Adrenal gland (tissue), 12 donors: ENCODE results near the gene TFRC. TPM values are rescaled to one million over a fixed set of nuclear protein-coding genes. Genes with fewer than 3 reads are reported as not detected.
"Not testable (repeated sequence)": the region's sequence is repeated elsewhere in the genome, so short reads cannot be mapped to it uniquely, and the experiment has no call there.

Experiments
- DNase-seq, 7 donors: peaks; one replicate each; pipeline ENCODE4 v3.0.0-alpha.2; 2019 to 2020
- H3K27ac ChIP-seq, 5 donors: fragments of 200-600 bp; sonication (generic) in 4 of 5; 1 replicate in 3 of 5; 2 replicates in 2 of 5; pipeline versions ENCODE4 v1.5.1 to v1.8.0; 2016 to 2020; ENCODE audit warnings: mild to moderate bottlenecking in 1 of 5
- H3K27me3 ChIP-seq: fragments of 200-600 bp; 2 replicates; pipeline ENCODE4 v1.8.0; 2021
- H3K36me3 ChIP-seq, 2 donors: fragments of 200-600 bp; replicated peaks in 1 of 2; 1 replicate in 1 of 2; 2 replicates in 1 of 2; pipeline versions ENCODE4 v1.5.1 to v1.8.0; 2018 to 2022
- H3K4me1 ChIP-seq, 2 donors: fragments of 200-600 bp; replicated peaks in 1 of 2; 1 replicate in 1 of 2; 2 replicates in 1 of 2; pipeline versions ENCODE4 v1.5.1 to v1.8.0; 2018 to 2021
- H3K4me3 ChIP-seq, 4 donors: fragments of 200-600 bp; sonication (generic) in 3 of 4; one replicate each; pipeline ENCODE4 v1.5.1; 2016 to 2018
- H3K9me3 ChIP-seq, 3 donors: fragments of 200-600 bp; sonication (generic) in 1 of 3; replicated peaks in 1 of 3; 1 replicate in 2 of 3; 2 replicates in 1 of 3; pipeline versions ENCODE4 v1.5.1 to v1.8.0; 2016 to 2021
- CTCF ChIP-seq, 6 experiments: fragments of 450-650 bp in 4 of 6; fragments of 200-600 bp in 2 of 6; sonication (generic) in 1 of 6; IDR thresholded peaks; 1 replicate in 5 of 6; 2 replicates in 1 of 6; pipeline versions ENCODE4 v1.5.1 to v1.8.0; 2016 to 2021; ENCODE audit warnings: antibody characterized with exemption in 6 of 6, mild to moderate bottlenecking in 2 of 6, moderate library complexity in 1 of 6
- POLR2A ChIP-seq, 2 donors: fragments of 450-650 bp; IDR thresholded peaks; one replicate each; pipeline ENCODE4 v1.6.1; 2017; ENCODE audit warnings: antibody characterized with exemption in 2 of 2, mild to moderate bottlenecking in 2 of 2, moderate library complexity in 1 of 2
- WGBS, 4 donors: extraction: QIAGEN DNeasy Blood & Tissue Kit in 2 of 4; methylation state at CpG; one replicate each; pipeline versions ENCODE4 v1.1.5 to v1.1.7; 2013 to 2017; 5-methylcytosine and 5-hydroxymethylcytosine counted together
- intact Hi-C, 2 donors: fragments of 100-400 bp; cut with DNase I; formaldehyde crosslinking; loops; one replicate each; pipeline versions ENCODE4 v1.14.1 to v1.15.0; 2022 to 2023
- polyA plus RNA-seq, 3 donors: library from polyadenylated mRNA; stranded (reverse); fragments of 200-250 nt in 2 of 3; fragments of 350-450 nt in 1 of 3; fragmentation: Illumina TruSeq in 1 of 3; extraction: RNeasy Lipid Tissue Mini Kit (QIAGEN cat#74804) in 1 of 3; gene quantifications; one replicate each; pipeline ENCODE4 v1.2.3, GENCODE V29; 2013 to 2014
- total RNA-seq, 9 donors: library from RNA; depleted of rRNA in 4 of 9; stranded (reverse); fragments of >200 nt in 4 of 9; fragments of 120-200 nt in 1 of 9; fragmentation: NEBNext Ultra II Directional in 1 of 9; extraction: Animal tissue kit (Norgen Biotek cat#: 25700) in 1 of 9; gene quantifications; one replicate each; pipeline versions ENCODE4 v1.1.0 to v1.2.4, GENCODE V29; 2013 to 2023
- donor health status: healthy with polysubstance abuse.
- donor health status: Bipolar disorder and iron deficiency.
- donor health status: DM: yes; HTN: yes; CAD: no.
- donor health status: DM: no; HTN: no; CAD: no.
- donor health status: DM: no; HTN: no; CAD: no.
- donor health status: DM: yes; HTN: yes; CAD: no.

The TFRC gene
- total and polyA plus RNA-seq, 12 donors: 7.3 to 414 (median 60.8) TPM

- Histone ChIP-seq H3K27ac (no peak overlapping the region), H3K4me1 (peaks cover 4 to 6% of the 10 kb centered on the region in 2 donors), H3K36me3 (no peaks in the 10 kb centered on the region), H3K4me3 (no peak overlapping the region), H3K9me3 (no peaks in the 10 kb centered on the region), H3K27me3 (no peaks in the 10 kb centered on the region)
- intact Hi-C loops: no loop called here
- 93 to 98% (median 96%) methylated on average over 26 to 27 of the region's 27 CpGs for WGBS, 4 donors
- TF ChIP-seq POLR2A (IDR thresholded peaks at IDR 0.05) (no peak), CTCF (IDR thresholded peaks at IDR 0.05) (no peak)
- no peak for DNase-seq
Measured at GRCh38 chr3:196044513-196044912, 37.4 kb downstream of the TFRC start.

GRCh38 chr3:196042673-196043072, 39.2 kb downstream of the TFRC start:
- H3K4me3 ChIP-seq: no peak overlapping the region
- 89 to 97% (median 94%) methylated on average over 6 of the region's 6 CpGs for WGBS, 4 donors
- H3K9me3 ChIP-seq: no peaks in the 10 kb centered on the region
- no peaks in the 10 kb centered on the region for H3K4me1 ChIP-seq
- no peak overlapping the region for H3K27ac ChIP-seq
- no peaks in the 10 kb centered on the region for H3K36me3 ChIP-seq
- no peak for DNase-seq
- TF ChIP-seq POLR2A (IDR thresholded peaks at IDR 0.05) (no peak), CTCF (IDR thresholded peaks at IDR 0.05) (no peak)
- H3K27me3 ChIP-seq: no peaks in the 10 kb centered on the region
- intact Hi-C loops: no loop called here

GRCh38 chr3:196039359-196039758, 42.5 kb downstream of the TFRC start:
- Histone ChIP-seq H3K4me1 (no peaks in the 10 kb centered on the region), H3K9me3 (no peaks in the 10 kb centered on the region), H3K36me3 (no peaks in the 10 kb centered on the region), H3K27ac (no peak overlapping the region), H3K4me3 (no peak overlapping the region), H3K27me3 (no peaks in the 10 kb centered on the region)
- WGBS, 4 donors: 91 to 100% (median 95%) methylated on average over 2 of the region's 2 CpGs
- no peak for DNase-seq
- intact Hi-C loops: no loop called here
- TF ChIP-seq CTCF (IDR thresholded peaks at IDR 0.05) (no peak), POLR2A (IDR thresholded peaks at IDR 0.05) (no peak)

- intact Hi-C loops, DNase-seq, H3K9me3 ChIP-seq: not testable (repeated sequence)
Measured at GRCh38 chr3:196026059-196026458, 55.8 kb downstream of the TFRC start.

GRCh38 chr3:196024968-196025367, 56.9 kb downstream of the TFRC start:
- Histone ChIP-seq H3K9me3 (no peaks in the 10 kb centered on the region), H3K4me1 (no peaks in the 10 kb centered on the region), H3K27me3 (no peaks in the 10 kb centered on the region), H3K36me3 (no peaks in the 10 kb centered on the region), H3K4me3 (no peak overlapping the region), H3K27ac (no peak overlapping the region)
- TF ChIP-seq POLR2A (IDR thresholded peaks at IDR 0.05) (no peak), CTCF (IDR thresholded peaks at IDR 0.05) (no peak)
- intact Hi-C loops: no loop called here
- DNase-seq: no peak
- WGBS, 4 donors: 69 to 87% (median 78%) methylated on average over 12 of the region's 12 CpGs

More at GRCh38 chr3:196026059-196026458, 55.8 kb downstream of the TFRC start:
- not testable (repeated sequence) for H3K36me3 ChIP-seq, H3K27me3 ChIP-seq, H3K27ac ChIP-seq, H3K4me1 ChIP-seq, H3K4me3 ChIP-seq
- WGBS, 4 donors: 53 to 64% (median 54%) methylated on average over 8 to 10 of the region's 10 CpGs
